Measurements from ENCODE around the gene RNF150.

DNA sequence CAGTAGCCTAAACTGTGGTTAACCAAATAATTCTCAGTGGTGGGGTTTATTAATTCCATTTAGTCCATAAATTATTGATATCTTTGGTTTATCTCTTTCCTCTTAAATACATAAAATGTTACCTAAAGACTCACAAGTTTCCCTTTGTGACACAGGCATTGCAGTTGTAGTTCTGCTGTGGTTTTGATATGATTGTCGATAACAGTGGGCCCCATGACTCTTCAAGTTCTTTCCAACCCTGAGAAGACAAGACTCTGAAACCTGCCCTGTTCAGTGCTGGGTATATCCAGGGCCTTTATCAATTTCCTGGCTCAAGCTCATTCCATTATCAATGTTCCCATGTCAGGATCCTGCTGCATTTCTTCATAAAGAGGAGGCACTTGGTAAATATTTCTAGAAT, 259.2 kb downstream of the RNF150 start:
- TF ChIP-seq, protein P1, sequence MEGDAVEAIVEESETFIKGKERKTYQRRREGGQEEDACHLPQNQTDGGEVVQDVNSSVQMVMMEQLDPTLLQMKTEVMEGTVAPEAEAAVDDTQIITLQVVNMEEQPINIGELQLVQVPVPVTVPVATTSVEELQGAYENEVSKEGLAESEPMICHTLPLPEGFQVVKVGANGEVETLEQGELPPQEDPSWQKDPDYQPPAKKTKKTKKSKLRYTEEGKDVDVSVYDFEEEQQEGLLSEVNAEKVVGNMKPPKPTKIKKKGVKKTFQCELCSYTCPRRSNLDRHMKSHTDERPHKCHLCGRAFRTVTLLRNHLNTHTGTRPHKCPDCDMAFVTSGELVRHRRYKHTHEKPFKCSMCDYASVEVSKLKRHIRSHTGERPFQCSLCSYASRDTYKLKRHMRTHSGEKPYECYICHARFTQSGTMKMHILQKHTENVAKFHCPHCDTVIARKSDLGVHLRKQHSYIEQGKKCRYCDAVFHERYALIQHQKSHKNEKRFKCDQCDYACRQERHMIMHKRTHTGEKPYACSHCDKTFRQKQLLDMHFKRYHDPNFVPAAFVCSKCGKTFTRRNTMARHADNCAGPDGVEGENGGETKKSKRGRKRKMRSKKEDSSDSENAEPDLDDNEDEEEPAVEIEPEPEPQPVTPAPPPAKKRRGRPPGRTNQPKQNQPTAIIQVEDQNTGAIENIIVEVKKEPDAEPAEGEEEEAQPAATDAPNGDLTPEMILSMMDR (IDR thresholded peaks at IDR 0.05) = no peak
- TF ChIP-seq EP300 (IDR thresholded peaks at IDR 0.05) (no peak), POLR2A (IDR thresholded peaks at IDR 0.05) (no peak)

Data from stomach (tissue), 4 donors.